Hepatocyte (in vitro differentiated cells): ENCODE data around the gene DMXL1.

Experiments
- EZH2 ChIP-seq: fragments of 200-600 bp; sonication (generic); IDR thresholded peaks from 2 replicates; pipeline ENCODE4 v1.6.1; 2016; ENCODE audit warnings: antibody characterized with exemption, mild to moderate bottlenecking, borderline replicate concordance
- EZH2phosphoT487 ChIP-seq: fragments of 200-600 bp; sonication (generic); IDR thresholded peaks from one replicate; pipeline ENCODE4 v1.6.1; 2018; ENCODE audit warnings: antibody characterized with exemption, mild to moderate bottlenecking, low read depth, moderate library complexity; ENCODE audit not compliant: unreplicated experiment, severe bottlenecking
- TF ChIP-seq, protein P1 (sequence below): fragments of 200-600 bp; sonication (generic); IDR thresholded peaks from 2 replicates; pipeline ENCODE4 v1.5.1; 2016; ENCODE audit warnings: antibody characterized with exemption, mild to moderate bottlenecking; ENCODE audit not compliant: poor library complexity

- TF ChIP-seq, protein P1, sequence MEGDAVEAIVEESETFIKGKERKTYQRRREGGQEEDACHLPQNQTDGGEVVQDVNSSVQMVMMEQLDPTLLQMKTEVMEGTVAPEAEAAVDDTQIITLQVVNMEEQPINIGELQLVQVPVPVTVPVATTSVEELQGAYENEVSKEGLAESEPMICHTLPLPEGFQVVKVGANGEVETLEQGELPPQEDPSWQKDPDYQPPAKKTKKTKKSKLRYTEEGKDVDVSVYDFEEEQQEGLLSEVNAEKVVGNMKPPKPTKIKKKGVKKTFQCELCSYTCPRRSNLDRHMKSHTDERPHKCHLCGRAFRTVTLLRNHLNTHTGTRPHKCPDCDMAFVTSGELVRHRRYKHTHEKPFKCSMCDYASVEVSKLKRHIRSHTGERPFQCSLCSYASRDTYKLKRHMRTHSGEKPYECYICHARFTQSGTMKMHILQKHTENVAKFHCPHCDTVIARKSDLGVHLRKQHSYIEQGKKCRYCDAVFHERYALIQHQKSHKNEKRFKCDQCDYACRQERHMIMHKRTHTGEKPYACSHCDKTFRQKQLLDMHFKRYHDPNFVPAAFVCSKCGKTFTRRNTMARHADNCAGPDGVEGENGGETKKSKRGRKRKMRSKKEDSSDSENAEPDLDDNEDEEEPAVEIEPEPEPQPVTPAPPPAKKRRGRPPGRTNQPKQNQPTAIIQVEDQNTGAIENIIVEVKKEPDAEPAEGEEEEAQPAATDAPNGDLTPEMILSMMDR = no peak
- TF ChIP-seq EZH2 (no peak), EZH2phosphoT487 (no peak)
Measured at GRCh38 chr5:119187776-119188529, 117.1 kb downstream of the DMXL1 start.
